HG02885 (cell line): ENCODE measurements around the gene OSBPL6.
A peak's percentile ranks its signal among the peaks of the same experiment; 100 is the strongest.
"Not testable (repeated sequence)": the region's sequence is repeated elsewhere in the genome, so short reads cannot be mapped to it uniquely, and the experiment has no call there.

ENCODE experiments used
- ATAC-seq: cut with Tn5 transposase; IDR thresholded peaks from one replicate; pipeline ENCODE4 v1.9.1; 2021; ENCODE audit warnings: mild to moderate bottlenecking; ENCODE audit not compliant: unreplicated experiment, poor library complexity

The OSBPL6 gene

DNA sequence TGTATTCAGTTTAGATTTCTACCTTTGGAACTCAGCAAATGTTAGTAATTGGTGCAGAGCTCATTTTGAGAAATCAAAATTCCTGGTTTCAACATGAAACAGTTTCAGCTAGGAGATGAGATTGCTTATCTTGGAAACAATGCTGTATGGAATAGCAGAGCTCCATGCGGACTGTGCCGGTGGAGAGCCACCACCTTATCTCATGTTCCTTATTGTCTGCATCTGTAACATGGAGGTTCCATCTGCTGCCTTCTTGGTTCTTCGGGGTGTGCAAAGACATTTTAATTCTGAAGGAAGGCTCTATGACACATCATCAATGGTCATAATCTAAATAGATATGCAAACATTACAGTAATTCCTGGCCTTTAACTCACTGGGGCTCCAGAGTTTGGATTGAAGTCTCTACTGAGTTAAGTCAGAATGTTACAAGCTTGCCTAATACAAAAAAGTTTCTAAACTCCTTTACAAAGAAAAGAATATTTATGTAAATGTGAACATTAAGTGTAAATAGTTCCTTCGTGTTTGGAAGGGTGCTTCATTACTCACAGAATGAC lies 191.4 kb downstream of the OSBPL6 start:
- ATAC-seq: no peak

DNA sequence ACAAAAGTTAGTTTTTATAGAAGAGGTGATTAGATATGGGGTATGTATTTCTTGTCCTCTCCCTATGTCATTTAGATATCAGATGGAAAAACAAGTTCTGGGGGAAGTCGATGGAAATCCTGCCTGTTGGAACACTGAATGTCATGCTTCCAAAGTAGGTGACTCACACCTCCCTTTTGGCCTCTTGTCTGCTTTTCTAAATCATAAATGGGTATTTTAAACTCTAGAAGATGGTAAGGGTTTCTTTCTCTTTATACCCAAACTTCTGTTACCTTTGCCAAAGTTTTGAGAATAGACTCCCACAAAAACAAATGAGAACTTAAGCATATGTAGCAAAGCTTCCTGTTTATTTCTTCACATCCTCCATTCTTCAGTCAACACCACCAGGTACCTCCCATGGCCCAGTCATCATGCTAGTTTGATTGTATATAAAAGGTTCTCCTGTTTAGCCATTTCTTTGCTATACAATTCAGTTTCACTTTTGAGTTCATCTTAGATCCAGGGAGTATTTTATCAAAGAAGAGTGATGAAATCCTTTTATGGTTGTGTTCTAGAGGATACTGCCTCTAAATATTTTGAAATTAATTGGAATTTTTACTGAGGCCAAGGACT lies 192.8 kb downstream of the OSBPL6 start:
- ATAC-seq: no peak

DNA sequence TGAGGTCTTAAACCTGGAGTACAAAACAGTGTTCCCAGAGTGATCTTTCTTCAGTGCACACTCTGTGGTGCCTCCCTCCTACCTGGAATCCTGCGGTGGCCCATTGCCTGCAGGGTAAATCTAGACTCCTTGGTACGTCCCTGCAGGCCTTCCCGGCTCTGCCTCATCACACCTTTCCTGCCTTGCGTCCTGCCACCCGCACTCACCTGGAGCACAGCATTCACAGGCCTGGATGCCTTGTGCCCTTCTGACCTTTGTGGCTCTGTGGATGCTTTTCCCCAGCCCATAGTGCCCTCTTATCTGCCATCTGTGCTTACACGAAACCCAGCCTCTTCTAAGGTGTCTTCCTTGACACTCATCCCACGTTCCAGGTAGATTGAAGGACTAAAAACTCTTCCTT lies 194.0 kb downstream of the OSBPL6 start:
- no peak for ATAC-seq

DNA sequence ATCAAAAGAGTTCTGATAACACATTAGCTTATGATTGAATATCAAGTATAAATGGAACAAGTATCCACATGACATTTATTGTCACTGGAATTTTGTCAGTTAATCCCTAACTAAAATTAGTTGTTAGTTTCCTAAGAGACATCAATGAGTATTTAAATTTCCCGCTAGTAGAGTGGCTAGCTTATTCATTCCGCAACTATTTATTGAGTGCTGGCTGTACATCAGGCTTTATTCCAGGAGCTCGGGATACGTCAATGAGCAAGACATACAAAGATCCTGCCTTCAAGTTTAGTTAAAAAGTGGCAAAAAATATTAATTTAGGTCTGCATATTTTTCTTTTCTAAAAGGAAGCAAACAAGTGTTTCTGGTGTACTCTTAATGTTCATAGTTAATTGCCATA lies 197.4 kb downstream of the OSBPL6 start:
- ATAC-seq: no peak

DNA sequence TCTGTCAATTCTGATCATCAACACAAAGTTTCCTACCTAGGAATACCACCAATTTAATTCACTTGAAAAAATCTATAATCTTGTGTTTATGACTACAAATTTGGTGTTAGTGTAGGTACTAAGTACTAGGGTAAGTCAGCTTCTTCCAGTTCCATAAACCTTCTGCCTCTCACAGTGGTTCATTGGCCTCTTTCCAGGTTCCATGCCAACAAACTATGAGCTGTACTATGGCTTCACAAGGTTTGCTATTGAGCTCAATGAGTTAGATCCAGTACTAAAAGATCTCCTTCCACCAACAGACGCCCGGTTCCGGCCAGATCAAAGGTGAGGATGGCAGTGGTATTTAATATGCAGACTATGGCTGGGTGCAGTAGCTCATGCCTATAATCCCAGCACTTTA lies 197.9 kb downstream of the OSBPL6 start:
- no peak for ATAC-seq

DNA sequence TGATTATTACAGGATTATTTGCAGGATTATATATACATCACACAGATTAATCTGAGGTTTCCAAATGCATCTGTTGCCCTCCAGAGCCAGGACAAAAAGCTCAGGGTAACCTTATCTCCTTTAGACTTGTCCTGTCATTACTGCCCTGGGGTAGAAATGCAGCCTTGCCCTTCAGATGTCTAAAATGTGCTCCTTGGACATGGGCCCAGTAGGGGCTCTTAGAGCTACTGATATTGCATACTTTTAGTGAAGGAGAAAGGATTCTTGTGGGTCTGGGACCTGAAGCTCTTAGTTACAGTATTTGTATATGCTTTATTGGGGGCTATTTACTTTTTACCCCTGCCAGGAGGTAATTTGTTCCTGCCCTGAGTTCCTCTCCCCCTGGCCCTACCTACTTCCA lies 200.5 kb downstream of the OSBPL6 start:
- no peak for ATAC-seq

DNA sequence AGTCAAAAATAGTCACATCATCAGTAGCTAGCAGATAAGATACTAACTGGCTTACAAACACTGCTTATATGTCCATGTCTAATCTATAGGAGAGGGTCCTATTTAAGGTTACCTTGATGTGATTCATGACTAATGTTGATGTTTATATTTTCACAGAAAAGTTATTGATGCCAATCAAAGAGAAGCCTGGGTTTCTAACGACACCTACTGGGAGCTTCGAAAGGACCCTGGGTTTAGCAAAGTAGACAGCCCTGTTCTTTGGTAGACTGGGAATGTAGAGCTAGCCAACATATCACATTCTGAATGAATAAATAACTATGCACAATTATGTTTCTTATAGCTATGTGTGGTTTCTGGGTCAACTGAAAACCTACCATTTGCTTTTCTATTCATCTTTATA lies 201.0 kb downstream of the OSBPL6 start:
- no peak for ATAC-seq

DNA sequence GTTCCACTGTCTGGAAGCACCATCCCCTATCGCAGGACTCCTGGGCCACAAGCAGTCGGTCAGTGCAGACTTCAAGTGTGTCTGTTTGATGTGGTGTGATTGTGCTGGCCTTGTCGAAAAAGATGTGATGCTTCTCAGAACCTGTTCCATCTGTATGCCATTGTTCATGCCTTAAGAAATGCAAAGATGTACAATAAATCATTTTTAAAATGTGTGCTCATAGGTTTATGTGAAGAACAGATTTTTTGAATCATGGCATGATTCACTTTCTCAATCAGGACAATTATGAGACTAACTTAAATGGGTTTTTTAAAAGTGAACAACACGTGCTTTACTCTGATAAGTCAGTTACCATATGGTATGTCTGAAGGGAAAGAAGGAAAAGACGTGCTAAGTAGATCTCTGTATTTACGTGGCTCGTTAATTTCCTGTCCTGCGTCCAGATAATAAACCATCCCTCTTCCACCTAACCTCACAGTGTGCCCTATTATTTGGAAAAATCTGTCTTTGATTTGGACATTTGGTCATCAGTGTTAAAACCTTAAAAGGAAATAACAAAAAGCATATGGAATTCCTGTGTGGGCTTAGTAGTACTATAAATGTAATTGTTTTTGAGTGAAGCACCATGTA lies 201.7 kb downstream of the OSBPL6 start:
- ATAC-seq: no peak

DNA sequence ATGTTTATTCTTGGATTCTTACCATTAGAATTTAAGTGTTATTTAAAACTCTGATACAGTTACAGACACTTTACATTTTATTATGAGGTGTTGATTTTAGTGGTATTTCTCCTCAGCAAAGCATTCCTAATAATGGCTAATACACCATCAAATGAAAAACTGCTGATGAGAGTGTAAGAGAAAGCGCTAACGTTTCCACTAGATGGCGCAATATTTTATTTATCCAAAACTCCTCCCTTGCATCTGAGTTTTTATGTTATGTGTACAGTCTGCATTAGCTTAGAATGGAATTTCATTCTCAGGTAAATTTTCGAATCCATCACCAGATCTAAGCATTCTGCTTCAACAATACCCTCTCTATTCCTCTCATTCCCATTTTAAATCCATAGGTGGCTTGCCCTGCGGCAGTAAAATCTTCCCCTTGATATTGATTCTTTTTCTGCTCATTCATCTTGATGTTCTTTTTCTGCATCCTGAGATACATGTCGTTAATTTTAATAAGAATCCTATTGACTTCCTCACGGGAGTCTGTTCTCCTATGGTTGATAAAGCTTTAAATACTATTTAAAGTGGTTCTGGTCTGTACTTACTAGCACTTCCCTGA lies 202.8 kb downstream of the OSBPL6 start:
- peak; percentile 94 for ATAC-seq

DNA sequence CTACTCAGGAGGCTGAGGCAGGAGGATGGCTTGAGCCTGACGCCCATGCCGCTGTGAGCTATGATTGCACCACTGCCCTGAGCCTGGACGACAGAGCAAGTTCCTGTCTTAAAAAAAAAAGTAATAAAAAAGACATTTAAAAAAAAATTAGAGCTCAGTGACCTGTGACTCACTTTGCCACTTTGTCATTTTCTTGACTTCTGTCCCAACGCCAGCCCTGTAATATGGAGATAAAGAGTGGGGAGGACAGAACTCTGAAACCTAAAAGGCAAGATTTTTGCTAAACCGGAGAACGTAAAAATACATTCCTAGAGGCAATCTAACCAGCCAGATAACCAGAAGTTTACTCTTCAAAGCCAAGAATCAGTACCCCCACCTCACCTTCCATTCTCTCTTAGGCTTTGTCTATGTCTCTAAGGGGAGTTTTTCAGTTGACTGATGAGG lies 207.7 kb downstream of the OSBPL6 start:
- no peak for ATAC-seq

DNA sequence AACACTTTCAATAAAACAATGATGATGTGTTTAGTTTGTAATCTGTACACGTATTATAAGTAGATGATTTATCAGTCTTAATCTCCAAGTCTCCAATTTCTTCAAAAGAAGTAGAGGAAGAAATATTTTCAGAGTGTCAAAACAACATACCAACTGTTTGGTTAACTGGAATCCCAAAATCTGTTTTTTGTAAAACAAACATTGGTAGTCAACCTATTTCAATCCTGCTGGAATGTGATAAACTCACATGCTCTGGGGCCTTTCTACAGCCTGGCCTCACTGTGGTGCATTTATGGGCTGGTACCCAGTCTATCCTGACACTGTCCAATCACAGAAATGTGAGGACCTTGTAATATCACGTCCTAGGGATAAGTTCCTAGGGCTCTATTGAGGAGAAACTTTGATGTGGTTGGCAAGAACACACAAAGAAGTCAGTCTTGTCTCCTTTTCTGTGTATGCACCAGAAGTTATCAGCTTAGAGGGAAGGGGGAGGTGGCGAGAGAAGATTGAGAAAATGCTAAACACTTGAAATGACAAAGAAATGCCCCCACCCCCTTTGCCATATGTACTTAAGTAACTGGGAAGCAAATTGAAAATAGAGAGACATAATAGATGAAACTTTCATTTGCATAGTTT lies 209.5 kb downstream of the OSBPL6 start:
- ATAC-seq: peak; percentile 39

DNA sequence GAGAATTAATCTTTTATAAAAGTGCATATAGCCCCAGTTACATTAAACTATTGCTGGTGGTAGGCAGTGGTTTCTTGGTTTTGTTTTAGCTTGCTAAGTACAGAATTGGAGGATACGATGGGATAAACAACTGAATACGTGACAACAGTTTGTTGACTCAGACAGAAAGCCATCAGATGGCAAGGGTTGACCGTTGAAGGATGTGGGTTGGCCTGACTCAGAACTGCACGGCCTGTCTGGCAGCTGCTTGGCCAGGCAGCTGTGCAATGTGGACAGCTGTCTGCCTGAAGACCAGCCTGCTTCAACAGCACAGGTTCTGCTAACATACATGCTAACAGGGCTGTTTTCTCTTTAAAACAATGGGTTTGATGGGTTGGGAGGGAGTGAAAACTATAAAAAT lies 210.1 kb downstream of the OSBPL6 start:
- ATAC-seq: peak; percentile 99

DNA sequence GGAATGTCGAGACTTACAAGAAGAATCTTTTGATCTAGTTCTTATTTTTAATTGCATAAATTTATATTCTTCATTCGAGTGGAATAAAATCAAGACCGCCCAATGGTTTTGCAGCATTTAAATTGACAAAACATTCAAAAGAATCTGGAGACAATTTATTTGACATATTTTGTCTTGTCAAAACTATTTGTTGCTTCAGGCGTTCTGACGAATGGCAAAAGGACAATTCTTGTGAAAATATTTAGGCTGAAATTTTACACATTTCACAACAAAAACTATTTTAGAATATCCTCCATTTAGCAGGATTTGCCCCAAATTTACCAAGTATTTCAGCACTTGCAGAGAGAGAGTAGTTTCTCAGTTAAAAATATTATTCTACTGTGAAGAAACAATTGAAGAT lies 214.9 kb downstream of the OSBPL6 start:
- no peak for ATAC-seq

DNA sequence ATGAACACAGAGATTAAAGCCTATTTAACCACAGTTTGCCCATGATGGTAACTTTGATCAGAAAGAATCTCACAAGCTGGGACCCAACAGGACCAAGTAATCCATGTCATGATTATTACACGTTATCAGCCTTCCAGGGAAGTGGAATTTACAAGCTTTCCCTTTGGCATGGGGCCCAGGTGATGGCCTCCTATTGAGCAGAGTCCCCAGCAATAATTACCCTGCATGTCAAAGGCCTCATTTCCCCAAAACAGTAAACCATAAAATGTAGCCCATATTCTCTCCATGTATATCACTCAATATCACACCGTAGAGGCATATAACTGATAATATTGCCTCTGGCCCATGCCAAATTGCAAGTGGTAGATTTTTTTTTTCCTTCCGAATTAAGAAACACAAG lies 217.7 kb downstream of the OSBPL6 start:
- no peak for ATAC-seq

DNA sequence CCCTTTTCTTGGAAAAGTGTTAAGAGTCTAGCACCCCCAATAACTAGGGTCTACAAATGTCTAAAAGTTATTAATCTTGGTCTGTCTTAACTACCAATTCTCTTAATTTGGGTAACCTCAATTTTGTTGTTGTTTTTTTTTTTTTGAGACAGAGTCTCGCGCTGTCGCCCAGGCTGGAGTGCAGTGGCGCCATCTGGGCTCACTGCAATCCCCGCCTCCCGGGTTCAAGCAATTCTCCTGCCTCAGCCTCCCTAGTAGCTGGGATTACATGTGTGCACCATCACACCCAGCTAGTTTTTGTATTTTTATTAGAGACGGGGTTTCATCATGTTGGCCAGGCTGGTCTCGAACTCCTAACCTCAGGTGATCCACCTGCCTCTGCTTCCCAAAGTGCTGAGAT lies 218.1 kb downstream of the OSBPL6 start:
- ATAC-seq: not testable (repeated sequence)

DNA sequence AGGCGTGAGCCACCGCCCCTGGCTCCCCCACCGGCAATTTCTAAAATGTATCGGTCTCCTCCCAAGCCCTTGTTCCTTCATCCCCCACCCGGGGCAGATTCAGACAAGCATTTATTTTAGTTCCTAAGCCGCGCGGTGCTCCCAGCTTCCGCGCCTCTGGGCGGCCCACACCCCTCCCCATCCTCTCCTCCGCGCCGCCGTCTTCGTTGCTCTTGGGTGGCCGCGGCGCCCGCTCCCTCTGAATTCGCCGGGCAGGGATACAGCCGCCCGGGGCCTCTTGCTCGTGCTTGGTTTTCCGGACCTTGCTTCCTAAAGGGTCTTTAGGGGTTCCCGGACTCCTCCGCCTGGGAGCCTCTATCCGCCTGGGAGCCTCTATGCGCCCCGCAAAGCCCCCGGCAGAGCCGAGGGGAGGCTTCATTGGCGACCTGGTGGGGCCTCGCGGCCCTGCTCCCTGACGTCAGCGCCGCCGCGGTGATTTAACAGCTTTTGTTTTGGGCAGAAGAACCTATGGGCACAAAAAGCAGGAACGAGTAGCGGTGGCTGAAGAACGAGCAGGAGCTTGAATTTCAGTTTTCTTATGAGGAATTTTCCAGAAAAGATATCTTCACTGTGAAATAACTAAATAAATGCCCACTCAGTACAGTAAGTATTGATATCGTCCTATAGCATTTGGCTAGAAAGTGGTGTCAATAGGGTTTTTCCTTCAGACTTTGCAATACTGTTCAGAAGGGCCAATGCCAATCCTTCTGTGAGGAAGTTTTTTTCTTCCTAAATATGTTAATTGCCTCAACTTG lies 219.4 kb downstream of the OSBPL6 start:
- peak; percentile 78 for ATAC-seq

DNA sequence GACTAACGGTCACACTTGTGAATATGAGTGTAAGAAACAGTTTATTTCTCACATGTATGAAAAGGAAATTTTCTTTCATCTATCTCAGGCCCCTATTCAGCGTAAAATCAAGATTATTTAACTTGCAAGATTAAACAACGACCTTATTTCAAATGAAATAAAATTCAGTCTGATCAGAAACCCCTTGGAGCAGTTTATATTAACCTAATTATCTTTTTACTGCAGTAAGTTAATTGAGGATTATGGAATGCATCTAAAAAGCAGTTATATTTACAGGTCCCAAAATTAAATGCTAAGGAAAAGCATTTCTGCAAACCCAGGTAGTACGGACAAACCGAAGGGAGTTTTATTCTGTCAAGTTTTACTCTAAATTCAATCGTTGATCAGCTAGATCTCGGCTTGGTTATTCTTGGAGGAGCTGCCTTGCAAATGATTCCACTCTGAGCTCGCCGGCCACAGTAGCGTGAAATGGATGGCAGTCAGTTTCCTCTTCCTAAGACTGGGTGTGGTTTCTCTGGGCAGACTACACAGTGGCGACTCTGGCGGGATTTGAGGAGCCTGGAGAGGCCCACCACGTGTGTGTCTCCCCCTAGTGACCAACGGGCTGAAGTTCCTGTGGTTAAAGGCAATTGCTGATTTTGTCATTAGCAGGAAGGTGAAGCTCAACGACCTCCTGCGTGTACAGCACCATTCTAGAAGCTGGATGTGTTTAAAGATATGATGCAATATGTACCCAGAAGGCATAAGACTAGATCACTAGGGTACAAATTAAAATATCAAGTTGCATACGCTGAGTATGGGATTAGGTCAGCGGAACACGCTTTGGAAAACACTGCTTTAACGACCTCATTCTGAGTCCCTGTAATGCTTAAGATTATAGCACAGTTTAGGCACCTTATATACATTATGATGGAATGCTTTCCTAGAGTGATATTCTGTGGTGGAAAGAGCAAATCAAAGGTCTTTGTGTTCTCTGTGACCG lies 220.2 kb downstream of the OSBPL6 start:
- peak; percentile 80 for ATAC-seq

DNA sequence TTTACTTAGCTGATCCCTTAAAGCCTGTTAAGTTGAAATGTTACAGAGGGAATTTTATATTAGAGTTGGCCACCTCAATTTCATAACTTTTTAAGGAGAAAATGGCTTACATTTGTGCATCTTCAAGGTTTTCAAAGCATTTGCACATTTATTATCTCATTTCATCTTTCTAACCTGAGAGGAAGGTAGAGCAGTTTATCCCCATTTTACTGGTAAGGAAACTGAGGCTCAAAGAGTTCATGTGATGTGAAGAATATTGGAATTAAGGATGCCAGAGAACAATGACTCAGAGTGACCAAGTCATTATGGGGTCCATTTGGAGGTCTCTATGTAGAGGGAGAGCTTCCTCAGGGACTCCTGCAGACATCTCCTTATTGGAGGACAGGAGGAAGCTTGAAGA lies 221.7 kb downstream of the OSBPL6 start:
- ATAC-seq: no peak

DNA sequence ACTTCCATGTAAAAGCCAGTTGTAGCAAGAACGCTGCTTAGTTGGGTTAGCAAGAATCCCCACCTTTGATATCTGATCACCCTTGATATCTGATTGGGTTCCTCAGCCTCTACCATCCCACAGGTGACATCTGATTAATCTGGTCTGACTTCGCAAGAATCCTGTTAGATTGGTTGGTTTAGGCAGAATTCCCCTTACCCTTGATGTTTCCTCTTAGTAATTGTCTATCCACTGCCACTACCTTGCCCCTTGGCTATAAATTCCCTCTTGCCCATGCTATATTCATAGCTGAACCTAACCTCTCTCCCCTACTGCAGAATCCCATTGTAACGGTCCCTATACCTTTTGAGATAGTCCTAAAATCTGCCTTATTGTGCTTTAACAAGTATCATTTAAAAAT lies 223.6 kb downstream of the OSBPL6 start:
- no peak for ATAC-seq
